Gastroesophageal sphincter (tissue), 4 donors: ENCODE data around the gene DDIT4. TPM values are rescaled to one million over a fixed set of nuclear protein-coding genes. Genes with fewer than 3 reads are reported as not detected.
"Not testable (repeated sequence)": the region's sequence is repeated elsewhere in the genome, so short reads cannot be mapped to it uniquely, and the experiment has no call there.

ENCODE experiments used
- ATAC-seq: fragments of 150-250 bp; one replicate; pipeline ENCODE4 v1.9.1; 2016; ENCODE audit warnings: mild to moderate bottlenecking, moderate library complexity
- H3K27ac ChIP-seq, 4 donors: fragments of 200-600 bp; sonication (generic) in 3 of 4; 1 replicate in 3 of 4; 2 replicates in 1 of 4; pipeline ENCODE4 v1.5.1; 2016 to 2019
- H3K27me3 ChIP-seq: fragments of 200-600 bp; sonication (generic); one replicate; pipeline ENCODE4 v1.5.1; 2019
- H3K36me3 ChIP-seq, 2 donors: fragments of 200-600 bp; sonication (generic); one replicate each; pipeline ENCODE4 v1.5.1; 2019; ENCODE audit warnings: control low read depth in 1 of 2
- H3K4me1 ChIP-seq, 3 donors: fragments of 200-600 bp; sonication (generic); 1 replicate in 2 of 3; 2 replicates in 1 of 3; pipeline ENCODE4 v1.5.1; 2016 to 2019; ENCODE audit warnings: control low read depth in 2 of 3
- H3K4me3 ChIP-seq, 2 donors: fragments of 200-600 bp; sonication (generic); one replicate each; pipeline ENCODE4 v1.5.1; 2019; ENCODE audit warnings: mild to moderate bottlenecking in 1 of 2, moderate library complexity in 1 of 2
- H3K9me3 ChIP-seq, 3 donors: fragments of 200-600 bp; sonication (generic); one replicate each; pipeline ENCODE4 v1.5.1; 2017 to 2019; ENCODE audit warnings: control low read depth in 2 of 3
- CTCF ChIP-seq, 4 experiments: fragments of 200-600 bp in 2 of 4; fragments of 450-650 bp in 2 of 4; sonication (generic) in 1 of 4; IDR thresholded peaks; one replicate each; pipeline ENCODE4 v1.5.1; 2017 to 2019; ENCODE audit warnings: antibody characterized with exemption in 4 of 4, mild to moderate bottlenecking in 2 of 4, moderate library complexity in 2 of 4
- EP300 ChIP-seq: sonication (generic); formaldehyde crosslinking; IDR thresholded peaks from one replicate; pipeline ENCODE4 v1.6.1; 2017; ENCODE audit warnings: antibody characterized with exemption, mild to moderate bottlenecking
- POLR2A ChIP-seq, 2 donors: fragments of 450-650 bp; IDR thresholded peaks; one replicate each; pipeline ENCODE4 v1.6.1; 2017; ENCODE audit warnings: antibody characterized with exemption in 2 of 2, mild to moderate bottlenecking in 2 of 2, moderate library complexity in 1 of 2
- POLR2AphosphoS5 ChIP-seq: sonication (generic); formaldehyde crosslinking; IDR thresholded peaks from one replicate; pipeline ENCODE4 v1.6.1; 2017; ENCODE audit warnings: antibody characterized with exemption
- WGBS, 2 donors: methylation state at CpG; one replicate each; pipeline ENCODE4 v1.1.5; 2018; ENCODE audit warnings: low coverage in 1 of 2; 5-methylcytosine and 5-hydroxymethylcytosine counted together
- total RNA-seq, 4 donors: library from RNA; depleted of rRNA; stranded (reverse); fragments of >200 nt; gene quantifications; one replicate each; pipeline ENCODE4 v1.1.0, GENCODE V29; 2016

Gene DDIT4
- total RNA-seq, 4 donors from 2014 or later = 129 to 189 (median 133) TPM

GRCh38 chr10:72265508-72265907 is 8.2 kb upstream of the DDIT4 start:
- Histone ChIP-seq H3K4me1 (peaks cover 2 to 30% (median 3%) of the 10 kb centered on the region in 3 donors), H3K36me3 (no peaks in the 10 kb centered on the region), H3K27me3 (no peaks in the 10 kb centered on the region), H3K4me3 (no peak overlapping the region), H3K9me3 (no peaks in the 10 kb centered on the region), H3K27ac (no peak overlapping the region)
- TF ChIP-seq POLR2A (IDR thresholded peaks at IDR 0.05) = no peak
- TF ChIP-seq POLR2AphosphoS5 = no peak
- TF ChIP-seq CTCF (IDR thresholded peaks at IDR 0.05) = no peak
- no peak for TF ChIP-seq EP300
- WGBS, 2 donors = 100% methylated on average over 1 of the region's 6 CpGs
- no peak for ATAC-seq

- H3K27ac ChIP-seq = no peak overlapping the region
- no peak overlapping the region for H3K4me3 ChIP-seq
- no peaks in the 10 kb centered on the region for H3K27me3 ChIP-seq
- no peaks in the 10 kb centered on the region for H3K9me3 ChIP-seq
- WGBS, 2 donors = 86 to 92% methylated on average over 4 to 8 of the region's 11 CpGs
- no peak for ATAC-seq
- no peaks in the 10 kb centered on the region for H3K36me3 ChIP-seq
- H3K4me1 ChIP-seq = peaks cover 0 to 22% (median 3%) of the 10 kb centered on the region in 3 donors
- TF ChIP-seq EP300 = no peak
- TF ChIP-seq CTCF (IDR thresholded peaks at IDR 0.05) = no peak
- TF ChIP-seq POLR2A (IDR thresholded peaks at IDR 0.05) = no peak
- no peak for TF ChIP-seq POLR2AphosphoS5
These were observed 7.5 kb upstream of the DDIT4 start for GRCh38 chr10:72265990-72266865.

- H3K36me3 ChIP-seq = no peaks in the 10 kb centered on the region
- no peaks in the 10 kb centered on the region for H3K27me3 ChIP-seq
- WGBS, 2 donors = 71 to 91% methylated on average over 4 of the region's 6 CpGs
- no peaks in the 10 kb centered on the region for H3K9me3 ChIP-seq
- no peak for ATAC-seq
- no peak overlapping the region for H3K27ac ChIP-seq
- TF ChIP-seq POLR2AphosphoS5 (no peak), CTCF (IDR thresholded peaks at IDR 0.05) (no peak), EP300 (no peak), POLR2A (IDR thresholded peaks at IDR 0.05) (no peak)
- peaks cover 0 to 19% (median 6%) of the 10 kb centered on the region in 3 donors for H3K4me1 ChIP-seq
- no peak overlapping the region for H3K4me3 ChIP-seq
These were observed 6.3 kb upstream of the DDIT4 start for GRCh38 chr10:72267381-72267780.

GRCh38 chr10:72267819-72268399 is 5.8 kb upstream of the DDIT4 start:
- H3K27me3 ChIP-seq = no peaks in the 10 kb centered on the region
- TF ChIP-seq POLR2AphosphoS5 (no peak), EP300 (no peak), CTCF (IDR thresholded peaks at IDR 0.05) (no peak), POLR2A (IDR thresholded peaks at IDR 0.05) (no peak)
- peaks cover 0 to 20% (median 9%) of the 10 kb centered on the region in 3 donors for H3K4me1 ChIP-seq
- H3K27ac ChIP-seq = no peak overlapping the region
- no peak overlapping the region for H3K4me3 ChIP-seq
- H3K36me3 ChIP-seq = no peaks in the 10 kb centered on the region
- WGBS, 2 donors = 80% methylated on average over 3 of the region's 15 CpGs; no CpG with 5 or more reads in 1 of the 2 donors
- ATAC-seq = no peak
- no peaks in the 10 kb centered on the region for H3K9me3 ChIP-seq

GRCh38 chr10:72268475-72269200 is 5.1 kb upstream of the DDIT4 start:
- ATAC-seq, H3K4me3 ChIP-seq, H3K36me3 ChIP-seq, H3K27ac ChIP-seq, H3K9me3 ChIP-seq, H3K27me3 ChIP-seq: not testable (repeated sequence)
- WGBS, 2 donors = 93% methylated on average over 3 of the region's 5 CpGs; no CpG with 5 or more reads in 1 of the 2 donors
- peaks cover 0 to 13% (median 9%) of the 10 kb centered on the region in 3 donors for H3K4me1 ChIP-seq
